Adrenal gland (tissue), 5 donors: Measurements from ENCODE around the gene EPDR1.

Experiments used
- CTCF ChIP-seq, 6 experiments: fragments of 450-650 bp in 4 of 6; fragments of 200-600 bp in 2 of 6; sonication (generic) in 1 of 6; IDR thresholded peaks; 1 replicate in 5 of 6; 2 replicates in 1 of 6; pipeline versions ENCODE4 v1.5.1 to v1.8.0; 2016 to 2021; ENCODE audit warnings: antibody characterized with exemption in 6 of 6, mild to moderate bottlenecking in 2 of 6, moderate library complexity in 1 of 6
- POLR2A ChIP-seq, 2 donors: fragments of 450-650 bp; IDR thresholded peaks; one replicate each; pipeline ENCODE4 v1.6.1; 2017; ENCODE audit warnings: antibody characterized with exemption in 2 of 2, mild to moderate bottlenecking in 2 of 2, moderate library complexity in 1 of 2
- donor health status: DM: no; HTN: no; CAD: no.

GRCh38 chr7:37915438-37915837 lies 5.0 kb upstream of the EPDR1 start:
- TF ChIP-seq CTCF (IDR thresholded peaks at IDR 0.05) (no peak), POLR2A (IDR thresholded peaks at IDR 0.05) (no peak)
